NCI-H226 (cell line): ENCODE results near the gene TGFB1.
"Not testable (repeated sequence)": the region's sequence is repeated elsewhere in the genome, so short reads cannot be mapped to it uniquely, and the experiment has no call there.

Experiments
- DNase-seq: peaks from one replicate; pipeline ENCODE4 v3.0.0-alpha.2; 2015

Gene TGFB1

GRCh38 chr19:41367848-41368301 is 14.2 kb upstream of the TGFB1 start:
- DNase-seq = peak; percentile 75

GRCh38 chr19:41366089-41366488 is 12.4 kb upstream of the TGFB1 start:
- DNase-seq = no peak

- no peak for DNase-seq
Measured at GRCh38 chr19:41364524-41365391, 11.0 kb upstream of the TGFB1 start.

GRCh38 chr19:41363753-41364523 is 10.2 kb upstream of the TGFB1 start, which contains the start of gene B9D2:
Gene B9D2 (minus strand): TSS chr19:41364149. CDS start chr19:41363519, 630 bp downstream.
- peak; percentile 96 for DNase-seq

- no peak for DNase-seq
Measured at GRCh38 chr19:41363371-41363752, 9.6 kb upstream of the TGFB1 start.

GRCh38 chr19:41362143-41362847 is 8.6 kb upstream of the TGFB1 start:
- DNase-seq = no peak

- no peak for DNase-seq
Measured at GRCh38 chr19:41359741-41360140, 6.0 kb upstream of the TGFB1 start.

GRCh38 chr19:41357746-41358145 is 4.0 kb upstream of the TGFB1 start:
- DNase-seq = no peak

GRCh38 chr19:41356984-41357739 is 3.4 kb upstream of the TGFB1 start:
- no peak for DNase-seq

GRCh38 chr19:41355802-41356201 is 2.1 kb upstream of the TGFB1 start:
- no peak for DNase-seq

GRCh38 chr19:41355035-41355434 is 1.3 kb upstream of the TGFB1 start:
- DNase-seq = no peak

- no peak for DNase-seq
Measured at GRCh38 chr19:41354343-41354953, 726 bp upstream of the TGFB1 start.

- peak; percentile 61 for DNase-seq
Measured at GRCh38 chr19:41352609-41353465, 885 bp downstream of the TGFB1 start.

GRCh38 chr19:41352279-41352608 is 1.5 kb downstream of the TGFB1 start:
- DNase-seq = no peak

GRCh38 chr19:41351339-41352245 is 2.1 kb downstream of the TGFB1 start:
- peak; percentile 70 for DNase-seq

- DNase-seq = peak; percentile 24
Measured at GRCh38 chr19:41350735-41351338, 2.9 kb downstream of the TGFB1 start.

- DNase-seq = not testable (repeated sequence)
Measured at GRCh38 chr19:41346916-41347315, 6.8 kb downstream of the TGFB1 start.

- DNase-seq = no peak
Measured at GRCh38 chr19:41344162-41344561, 9.6 kb downstream of the TGFB1 start.

GRCh38 chr19:41341669-41342490 is 11.8 kb downstream of the TGFB1 start:
- DNase-seq = no peak
